Lung (tissue), 12 donors: ENCODE measurements around the gene SP1. TPM values are rescaled to one million over a fixed set of nuclear protein-coding genes. Genes with fewer than 3 reads are reported as not detected.

Experiments used
- ATAC-seq: fragments of 200-7000 bp; cut with Tn5 transposase; one replicate; pipeline ENCODE4 v1.9.1; 2020; ENCODE audit warnings: moderate number of reproducible peaks; ENCODE audit not compliant: insufficient read depth, low FRiP score
- DNase-seq, 3 donors: peaks; one replicate each; pipeline ENCODE4 v3.0.0-alpha.2; 2013 to 2017
- H3K27ac ChIP-seq, 2 donors: one replicate each; pipeline ENCODE4 v1.5.1; 2013; ENCODE audit warnings: mild to moderate bottlenecking in 2 of 2, moderate library complexity in 2 of 2, control low read depth in 1 of 2, inconsistent platforms in 1 of 2, low read depth in 1 of 2, low read length in 1 of 2
- H3K27me3 ChIP-seq, 3 donors: one replicate each; pipeline ENCODE4 v1.5.1; 2013; ENCODE audit warnings: low read length in 2 of 3; ENCODE audit not compliant: control insufficient read depth in 3 of 3, insufficient read depth in 3 of 3
- H3K36me3 ChIP-seq, 4 donors: one replicate each; pipeline ENCODE4 v1.5.1; 2013; ENCODE audit warnings: low read length in 4 of 4, mild to moderate bottlenecking in 1 of 4, moderate library complexity in 1 of 4; ENCODE audit not compliant: control insufficient read depth in 4 of 4, insufficient read depth in 4 of 4
- H3K4me1 ChIP-seq, 5 donors: one replicate each; pipeline ENCODE4 v1.5.1; 2013; ENCODE audit warnings: low read length in 5 of 5, mild to moderate bottlenecking in 2 of 5, moderate library complexity in 1 of 5; ENCODE audit not compliant: control insufficient read depth in 5 of 5, insufficient read depth in 5 of 5
- H3K4me3 ChIP-seq: one replicate; pipeline ENCODE4 v1.5.1; 2013; ENCODE audit warnings: mild to moderate bottlenecking, control low read depth, moderate library complexity
- H3K9ac ChIP-seq, 2 donors: one replicate each; pipeline ENCODE4 v1.5.1; 2013; ENCODE audit warnings: low read length in 2 of 2, control low read depth in 1 of 2; ENCODE audit not compliant: insufficient read depth in 1 of 2
- H3K9me3 ChIP-seq, 4 donors: one replicate each; pipeline ENCODE4 v1.5.1; 2013; ENCODE audit warnings: low read length in 3 of 4, mild to moderate bottlenecking in 1 of 4, moderate library complexity in 1 of 4; ENCODE audit not compliant: control insufficient read depth in 4 of 4, insufficient read depth in 3 of 4
- WGBS, 2 donors: extraction: QIAGEN DNeasy Blood & Tissue Kit; methylation state at CpG; one replicate each; pipeline ENCODE4 v1.1.7; 2013; 5-methylcytosine and 5-hydroxymethylcytosine counted together
- polyA plus RNA-seq, 2 donors: library from polyadenylated mRNA; stranded (reverse); fragments of 200-250 nt; gene quantifications; one replicate each; pipeline ENCODE4 v1.2.1, GENCODE V29; 2013
- total RNA-seq, 2 donors: library from RNA; depleted of rRNA in 1 of 2; stranded (reverse); fragments of >200 nt in 1 of 2; gene quantifications; one replicate each; pipeline ENCODE4 v1.2.1, GENCODE V29; 2014 to 2021
- TF ChIP-seq, protein P1 (sequence below): IDR thresholded peaks from 2 replicates; pipeline ENCODE4 v1.5.1; 2012; ENCODE audit warnings: mild to moderate bottlenecking; ENCODE audit errors: control extremely low read depth, extremely low read depth
- donor health status: control.
- donor health status: control.
- donor health status: Bipolar disorder and iron deficiency.
- donor health status: healthy.
- donor health status: DM: yes; HTN: yes; CAD: no.

The SP1 gene
- total and polyA plus RNA-seq, 4 donors: 16.2 to 72.2 (median 47.5) TPM

DNA sequence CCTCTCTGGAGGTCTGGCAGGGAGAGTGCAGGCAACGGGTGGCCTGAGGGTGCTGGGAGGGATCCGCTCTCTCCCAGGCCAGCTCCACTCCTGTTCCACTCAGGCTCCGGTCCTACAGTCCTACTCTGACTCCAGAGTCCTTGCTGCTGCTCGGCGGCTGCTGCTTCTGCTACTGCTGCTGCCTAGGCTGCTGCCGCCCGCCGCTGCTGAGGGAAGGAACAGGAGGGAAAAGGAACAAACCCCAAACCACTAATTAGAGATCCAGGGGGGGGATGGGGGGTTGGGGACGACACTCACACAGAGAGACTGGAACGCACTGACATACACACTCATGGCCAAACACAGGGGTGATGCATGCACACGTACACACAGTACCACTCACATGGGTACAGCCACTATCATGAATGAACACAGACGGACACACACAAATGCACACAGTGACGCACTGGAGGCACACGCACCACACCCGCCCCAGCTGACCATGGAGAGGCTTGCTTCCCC lies 43.7 kb upstream of the SP1 start, which contains the start of gene SP7:
Gene SP7 (minus strand): TSS at position 174 of the 501 bp plus-strand sequence. CDS start 708 bp downstream, outside the sequence.
- Histone ChIP-seq H3K27ac (no peak within 1 kb of the TSS), H3K4me1 (peaks cover 0 to 8% (median 0%) of the 10 kb centered on the region in 5 donors), H3K36me3 (no peaks in the 10 kb centered on the region), H3K27me3 (peaks cover 0 to 12% (median 3%) of the 10 kb centered on the region in 3 donors), H3K9ac (no peak within 1 kb of the TSS), H3K9me3 (no peaks in the 10 kb centered on the region), H3K4me3 (no peak within 1 kb of the TSS)
- WGBS, 2 donors: 27 to 46% methylated on average over 15 of the region's 15 CpGs
- TF ChIP-seq, protein P1, sequence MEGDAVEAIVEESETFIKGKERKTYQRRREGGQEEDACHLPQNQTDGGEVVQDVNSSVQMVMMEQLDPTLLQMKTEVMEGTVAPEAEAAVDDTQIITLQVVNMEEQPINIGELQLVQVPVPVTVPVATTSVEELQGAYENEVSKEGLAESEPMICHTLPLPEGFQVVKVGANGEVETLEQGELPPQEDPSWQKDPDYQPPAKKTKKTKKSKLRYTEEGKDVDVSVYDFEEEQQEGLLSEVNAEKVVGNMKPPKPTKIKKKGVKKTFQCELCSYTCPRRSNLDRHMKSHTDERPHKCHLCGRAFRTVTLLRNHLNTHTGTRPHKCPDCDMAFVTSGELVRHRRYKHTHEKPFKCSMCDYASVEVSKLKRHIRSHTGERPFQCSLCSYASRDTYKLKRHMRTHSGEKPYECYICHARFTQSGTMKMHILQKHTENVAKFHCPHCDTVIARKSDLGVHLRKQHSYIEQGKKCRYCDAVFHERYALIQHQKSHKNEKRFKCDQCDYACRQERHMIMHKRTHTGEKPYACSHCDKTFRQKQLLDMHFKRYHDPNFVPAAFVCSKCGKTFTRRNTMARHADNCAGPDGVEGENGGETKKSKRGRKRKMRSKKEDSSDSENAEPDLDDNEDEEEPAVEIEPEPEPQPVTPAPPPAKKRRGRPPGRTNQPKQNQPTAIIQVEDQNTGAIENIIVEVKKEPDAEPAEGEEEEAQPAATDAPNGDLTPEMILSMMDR: no peak
- ATAC-seq (no peak), DNase-seq (no peak)

- peaks cover 0 to 3% (median 0%) of the 10 kb centered on the region in 5 donors for H3K4me1 ChIP-seq
These were observed 42.0 kb upstream of the SP1 start for GRCh38 chr12:53338017-53338416.

GRCh38 chr12:53338916-53339315 lies 41.1 kb upstream of the SP1 start:
- DNase-seq (no peak), ATAC-seq (no peak)
- Histone ChIP-seq H3K4me3 (no peak overlapping the region), H3K9ac (no peak overlapping the region), H3K36me3 (no peaks in the 10 kb centered on the region), H3K9me3 (no peaks in the 10 kb centered on the region), H3K4me1 (no peaks in the 10 kb centered on the region), H3K27me3 (peaks cover 0 to 12% (median 3%) of the 10 kb centered on the region in 3 donors), H3K27ac (no peak overlapping the region)
- 74 to 78% methylated on average over 6 of the region's 6 CpGs for WGBS, 2 donors
- TF ChIP-seq, protein P1: no peak

More at GRCh38 chr12:53338017-53338416, 42.0 kb upstream of the SP1 start:
- H3K9me3 ChIP-seq: no peaks in the 10 kb centered on the region
- ATAC-seq (no peak), DNase-seq (no peak)
- no peak overlapping the region for H3K9ac ChIP-seq
- no peaks in the 10 kb centered on the region for H3K36me3 ChIP-seq
- TF ChIP-seq, protein P1: no peak
- no peak overlapping the region for H3K4me3 ChIP-seq
- no peak overlapping the region for H3K27ac ChIP-seq
- H3K27me3 ChIP-seq: peaks cover 0 to 12% (median 3%) of the 10 kb centered on the region in 3 donors
- 8 to 25% methylated on average over 11 of the region's 11 CpGs for WGBS, 2 donors

GRCh38 chr12:53340398-53340797 lies 39.6 kb upstream of the SP1 start:
- WGBS, 2 donors: 81 to 83% methylated on average over 9 of the region's 9 CpGs
- Histone ChIP-seq H3K27me3 (peaks cover 0 to 10% (median 3%) of the 10 kb centered on the region in 3 donors), H3K27ac (no peak overlapping the region), H3K9ac (no peak overlapping the region), H3K4me1 (peaks cover 0 to 5% (median 0%) of the 10 kb centered on the region in 5 donors), H3K36me3 (no peaks in the 10 kb centered on the region), H3K4me3 (no peak overlapping the region), H3K9me3 (no peaks in the 10 kb centered on the region)
- TF ChIP-seq, protein P1: no peak
- no peak for DNase-seq
- ATAC-seq: no peak
